ENCODE results near the gene WASL. TPM values are rescaled to one million over a fixed set of nuclear protein-coding genes. Genes with fewer than 3 reads are reported as not detected.

Gene WASL
- polyA plus RNA-seq, 1 donor from 2014 or later, result 22.5 TPM

DNA sequence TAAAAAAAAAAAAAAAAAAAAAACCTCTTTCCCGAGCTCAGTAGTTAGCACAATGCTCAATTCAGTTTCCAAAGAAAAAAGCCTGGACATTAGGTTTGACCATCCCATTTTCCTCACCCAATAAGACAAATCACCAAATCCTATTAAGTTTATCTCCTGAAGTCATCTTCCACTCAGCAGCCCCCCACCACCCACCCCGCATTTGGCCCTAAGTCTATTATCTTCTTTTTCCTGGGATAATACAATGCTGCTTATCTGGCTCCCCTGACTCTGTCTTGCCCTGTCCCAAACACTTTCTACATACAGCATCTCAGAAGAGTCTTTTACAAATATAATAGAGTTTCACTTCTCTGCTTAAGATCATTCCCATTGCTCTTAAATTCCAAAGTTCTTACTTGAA lies 110.9 kb downstream of the WASL start:
- Histone ChIP-seq H3K4me2 (ENCODE audit: low read length) (no peak overlapping the region), H3K36me3 (ENCODE audit: insufficient read depth, low read length) (no peaks in the 10 kb centered on the region), H3F3A (ENCODE audit: insufficient read depth, low read length, poor library complexity, severe bottlenecking) (no peaks in the 10 kb centered on the region), H4K20me1 (ENCODE audit: insufficient read depth) (no peaks in the 10 kb centered on the region), H3K9me2 (ENCODE audit: insufficient read depth, low read length) (no peaks in the 10 kb centered on the region), H3K4me3 (ENCODE audit: low read length) (no peak overlapping the region), H3K27me3 (ENCODE audit: insufficient read depth, low read depth, low read length) (no peaks in the 10 kb centered on the region), H3K79me2 (replicated peaks; ENCODE audit: insufficient read depth, low read length) (no peaks in the 10 kb centered on the region), H2AFZ (ENCODE audit: low read depth, low read length) (no peak overlapping the region), H3K9ac (ENCODE audit: low read length) (no peak overlapping the region), H3K9me3 (ENCODE audit: low read length) (no peaks in the 10 kb centered on the region), H3K27ac (ENCODE audit: low read length) (no peak overlapping the region)
- no peak for TF ChIP-seq RAD21 (conservative IDR thresholded peaks at IDR 0.05)
- TF ChIP-seq EZH2 (IDR thresholded peaks at IDR 0.05; ENCODE audit: borderline replicate concordance, insufficient read depth, low read length, poor library complexity, severe bottlenecking), result no peak
- no peak for TF ChIP-seq SMC3 (conservative IDR thresholded peaks at IDR 0.05; ENCODE audit: poor library complexity)
- TF ChIP-seq EP300 (conservative IDR thresholded peaks at IDR 0.05; ENCODE audit: poor library complexity, severe bottlenecking), result no peak
- TF ChIP-seq POLR2AphosphoS5 (IDR thresholded peaks at IDR 0.05), result no peak
- no peak for TF ChIP-seq TAF1 (IDR thresholded peaks at IDR 0.05; ENCODE audit: low read depth)
- TF ChIP-seq MXI1 (conservative IDR thresholded peaks at IDR 0.05; ENCODE audit: poor library complexity, severe bottlenecking), result no peak
- TF ChIP-seq, protein P1, sequence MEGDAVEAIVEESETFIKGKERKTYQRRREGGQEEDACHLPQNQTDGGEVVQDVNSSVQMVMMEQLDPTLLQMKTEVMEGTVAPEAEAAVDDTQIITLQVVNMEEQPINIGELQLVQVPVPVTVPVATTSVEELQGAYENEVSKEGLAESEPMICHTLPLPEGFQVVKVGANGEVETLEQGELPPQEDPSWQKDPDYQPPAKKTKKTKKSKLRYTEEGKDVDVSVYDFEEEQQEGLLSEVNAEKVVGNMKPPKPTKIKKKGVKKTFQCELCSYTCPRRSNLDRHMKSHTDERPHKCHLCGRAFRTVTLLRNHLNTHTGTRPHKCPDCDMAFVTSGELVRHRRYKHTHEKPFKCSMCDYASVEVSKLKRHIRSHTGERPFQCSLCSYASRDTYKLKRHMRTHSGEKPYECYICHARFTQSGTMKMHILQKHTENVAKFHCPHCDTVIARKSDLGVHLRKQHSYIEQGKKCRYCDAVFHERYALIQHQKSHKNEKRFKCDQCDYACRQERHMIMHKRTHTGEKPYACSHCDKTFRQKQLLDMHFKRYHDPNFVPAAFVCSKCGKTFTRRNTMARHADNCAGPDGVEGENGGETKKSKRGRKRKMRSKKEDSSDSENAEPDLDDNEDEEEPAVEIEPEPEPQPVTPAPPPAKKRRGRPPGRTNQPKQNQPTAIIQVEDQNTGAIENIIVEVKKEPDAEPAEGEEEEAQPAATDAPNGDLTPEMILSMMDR (IDR thresholded peaks at IDR 0.05; ENCODE audit: poor library complexity, severe bottlenecking), result no peak
- TF ChIP-seq, protein P2, sequence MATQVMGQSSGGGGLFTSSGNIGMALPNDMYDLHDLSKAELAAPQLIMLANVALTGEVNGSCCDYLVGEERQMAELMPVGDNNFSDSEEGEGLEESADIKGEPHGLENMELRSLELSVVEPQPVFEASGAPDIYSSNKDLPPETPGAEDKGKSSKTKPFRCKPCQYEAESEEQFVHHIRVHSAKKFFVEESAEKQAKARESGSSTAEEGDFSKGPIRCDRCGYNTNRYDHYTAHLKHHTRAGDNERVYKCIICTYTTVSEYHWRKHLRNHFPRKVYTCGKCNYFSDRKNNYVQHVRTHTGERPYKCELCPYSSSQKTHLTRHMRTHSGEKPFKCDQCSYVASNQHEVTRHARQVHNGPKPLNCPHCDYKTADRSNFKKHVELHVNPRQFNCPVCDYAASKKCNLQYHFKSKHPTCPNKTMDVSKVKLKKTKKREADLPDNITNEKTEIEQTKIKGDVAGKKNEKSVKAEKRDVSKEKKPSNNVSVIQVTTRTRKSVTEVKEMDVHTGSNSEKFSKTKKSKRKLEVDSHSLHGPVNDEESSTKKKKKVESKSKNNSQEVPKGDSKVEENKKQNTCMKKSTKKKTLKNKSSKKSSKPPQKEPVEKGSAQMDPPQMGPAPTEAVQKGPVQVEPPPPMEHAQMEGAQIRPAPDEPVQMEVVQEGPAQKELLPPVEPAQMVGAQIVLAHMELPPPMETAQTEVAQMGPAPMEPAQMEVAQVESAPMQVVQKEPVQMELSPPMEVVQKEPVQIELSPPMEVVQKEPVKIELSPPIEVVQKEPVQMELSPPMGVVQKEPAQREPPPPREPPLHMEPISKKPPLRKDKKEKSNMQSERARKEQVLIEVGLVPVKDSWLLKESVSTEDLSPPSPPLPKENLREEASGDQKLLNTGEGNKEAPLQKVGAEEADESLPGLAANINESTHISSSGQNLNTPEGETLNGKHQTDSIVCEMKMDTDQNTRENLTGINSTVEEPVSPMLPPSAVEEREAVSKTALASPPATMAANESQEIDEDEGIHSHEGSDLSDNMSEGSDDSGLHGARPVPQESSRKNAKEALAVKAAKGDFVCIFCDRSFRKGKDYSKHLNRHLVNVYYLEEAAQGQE (IDR thresholded peaks at IDR 0.05; ENCODE audit: borderline replicate concordance), result no peak

DNA sequence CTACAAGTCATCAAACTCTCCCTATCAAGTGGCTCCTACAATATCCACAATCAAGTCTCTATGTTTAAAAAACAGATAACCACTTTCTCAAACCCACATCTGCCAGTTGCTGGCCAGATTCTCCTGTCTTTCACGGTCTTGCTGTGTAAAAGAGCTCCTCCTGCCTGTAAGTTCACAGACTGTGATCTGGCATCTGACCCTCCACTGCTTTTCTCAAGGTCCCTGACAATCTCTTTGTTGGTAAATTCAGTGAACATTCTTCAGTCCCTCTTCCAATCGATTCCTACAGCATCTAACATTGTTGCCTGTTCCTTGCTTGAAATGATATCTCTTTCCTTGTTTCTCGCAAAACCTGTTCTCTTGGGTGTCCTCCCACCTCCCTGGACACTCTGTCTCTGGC lies 111.6 kb downstream of the WASL start:
- H3K9me3 ChIP-seq (ENCODE audit: low read length), result no peaks in the 10 kb centered on the region
- H3K9me2 ChIP-seq (ENCODE audit: insufficient read depth, low read length), result no peaks in the 10 kb centered on the region
- H2AFZ ChIP-seq (ENCODE audit: low read depth, low read length), result no peak overlapping the region
- H3K79me2 ChIP-seq (replicated peaks; ENCODE audit: insufficient read depth, low read length), result no peaks in the 10 kb centered on the region
- H4K20me1 ChIP-seq (ENCODE audit: insufficient read depth), result no peaks in the 10 kb centered on the region
- no peak overlapping the region for H3K9ac ChIP-seq (ENCODE audit: low read length)
- H3F3A ChIP-seq (ENCODE audit: insufficient read depth, low read length, poor library complexity, severe bottlenecking), result no peaks in the 10 kb centered on the region
- H3K36me3 ChIP-seq (ENCODE audit: insufficient read depth, low read length), result no peaks in the 10 kb centered on the region
- no peak overlapping the region for H3K27ac ChIP-seq (ENCODE audit: low read length)
- no peak overlapping the region for H3K4me2 ChIP-seq (ENCODE audit: low read length)
- no peak for TF ChIP-seq EZH2 (IDR thresholded peaks at IDR 0.05; ENCODE audit: borderline replicate concordance, insufficient read depth, low read length, poor library complexity, severe bottlenecking)
- TF ChIP-seq SMC3 (conservative IDR thresholded peaks at IDR 0.05; ENCODE audit: poor library complexity), result no peak
- TF ChIP-seq EP300 (conservative IDR thresholded peaks at IDR 0.05; ENCODE audit: poor library complexity, severe bottlenecking), result no peak
- TF ChIP-seq TAF1 (IDR thresholded peaks at IDR 0.05; ENCODE audit: low read depth), result no peak
- no peak for TF ChIP-seq POLR2AphosphoS5 (IDR thresholded peaks at IDR 0.05)
- TF ChIP-seq RAD21 (conservative IDR thresholded peaks at IDR 0.05), result no peak
- TF ChIP-seq MXI1 (conservative IDR thresholded peaks at IDR 0.05; ENCODE audit: poor library complexity, severe bottlenecking), result no peak
- H3K27me3 ChIP-seq (ENCODE audit: insufficient read depth, low read depth, low read length), result no peaks in the 10 kb centered on the region
- H3K4me3 ChIP-seq (ENCODE audit: low read length), result no peak overlapping the region

Data from neural cell (in vitro differentiated cells).